ENCODE results near the gene NINL.
"Not testable (repeated sequence)": the region's sequence is repeated elsewhere in the genome, so short reads cannot be mapped to it uniquely, and the experiment has no call there.

Gene NINL

GRCh38 chr20:25553819-25554296, 31.5 kb downstream of the NINL start:
- DNase-seq: no peak
- CTCF ChIA-PET: no interaction called here
- Histone ChIP-seq H3K36me3 (ENCODE audit: control insufficient read depth in 4 of 4, insufficient read depth in 4 of 4, low read length in 3 of 4) (no peaks in the 10 kb centered on the region), H3K27me3 (replicated peaks in 2 of 5; ENCODE audit: control insufficient read depth in 4 of 5, insufficient read depth in 5 of 5, low read length in 4 of 5) (no peaks in the 10 kb centered on the region), H3K4me3 (ENCODE audit: control insufficient read depth in 1 of 7, extremely low read depth in 1 of 7, insufficient read depth in 4 of 7, low read depth in 2 of 7, low read length in 6 of 7) (no peak overlapping the region), H3K9me3 (ENCODE audit: control extremely low read depth in 1 of 5, control insufficient read depth in 4 of 5, insufficient read depth in 2 of 5, low read depth in 1 of 5, low read length in 4 of 5) (no peaks in the 10 kb centered on the region), H3K4me1 (ENCODE audit: control extremely low read depth in 1 of 4, control insufficient read depth in 4 of 4, insufficient read depth in 4 of 4, low read length in 3 of 4) (no peaks in the 10 kb centered on the region), H3K27ac (ENCODE audit: insufficient read depth in 1 of 2, low read depth in 1 of 2, low read length in 2 of 2, poor library complexity in 1 of 2, severe bottlenecking in 2 of 2) (no peak overlapping the region)
- POLR2A ChIA-PET: no interaction called here
- whole genome bisulfite sequencing (ENCODE audit: insufficient coverage): 88% methylated on average over 6 of the region's 6 CpGs

GRCh38 chr20:25552977-25553376, 32.4 kb downstream of the NINL start:
- DNase-seq: no peak
- CTCF ChIA-PET: no interaction called here
- 100% methylated on average over 3 of the region's 5 CpGs for WGBS (ENCODE audit: insufficient coverage)

GRCh38 chr20:25551413-25552215, 33.7 kb downstream of the NINL start:
- Histone ChIP-seq H3K36me3 (ENCODE audit: control insufficient read depth in 4 of 4, insufficient read depth in 4 of 4, low read length in 3 of 4) (no peaks in the 10 kb centered on the region), H3K4me1 (ENCODE audit: control extremely low read depth in 1 of 4, control insufficient read depth in 4 of 4, insufficient read depth in 4 of 4, low read length in 3 of 4) (no peaks in the 10 kb centered on the region), H3K27ac (ENCODE audit: insufficient read depth in 1 of 2, low read depth in 1 of 2, low read length in 2 of 2, poor library complexity in 1 of 2, severe bottlenecking in 2 of 2) (no peak overlapping the region), H3K4me3 (ENCODE audit: control insufficient read depth in 1 of 7, extremely low read depth in 1 of 7, insufficient read depth in 4 of 7, low read depth in 2 of 7, low read length in 6 of 7) (no peak overlapping the region), H3K9me3 (ENCODE audit: control extremely low read depth in 1 of 5, control insufficient read depth in 4 of 5, insufficient read depth in 2 of 5, low read depth in 1 of 5, low read length in 4 of 5) (no peaks in the 10 kb centered on the region), H3K27me3 (replicated peaks in 2 of 5; ENCODE audit: control insufficient read depth in 4 of 5, insufficient read depth in 5 of 5, low read length in 4 of 5) (no peaks in the 10 kb centered on the region)
- DNase-seq: no peak
- ChIA-PET POLR2A (no interaction called here), CTCF (no interaction called here)
- 58% methylated on average over 4 of the region's 6 CpGs for WGBS (ENCODE audit: insufficient coverage)

More at GRCh38 chr20:25552977-25553376, 32.4 kb downstream of the NINL start:
- Histone ChIP-seq H3K9me3 (ENCODE audit: control extremely low read depth in 1 of 5, control insufficient read depth in 4 of 5, insufficient read depth in 2 of 5, low read depth in 1 of 5, low read length in 4 of 5) (no peaks in the 10 kb centered on the region), H3K36me3 (ENCODE audit: control insufficient read depth in 4 of 4, insufficient read depth in 4 of 4, low read length in 3 of 4) (no peaks in the 10 kb centered on the region), H3K27me3 (replicated peaks in 2 of 5; ENCODE audit: control insufficient read depth in 4 of 5, insufficient read depth in 5 of 5, low read length in 4 of 5) (no peaks in the 10 kb centered on the region), H3K27ac (ENCODE audit: insufficient read depth in 1 of 2, low read depth in 1 of 2, low read length in 2 of 2, poor library complexity in 1 of 2, severe bottlenecking in 2 of 2) (no peak overlapping the region), H3K4me1 (ENCODE audit: control extremely low read depth in 1 of 4, control insufficient read depth in 4 of 4, insufficient read depth in 4 of 4, low read length in 3 of 4) (no peaks in the 10 kb centered on the region), H3K4me3 (ENCODE audit: control insufficient read depth in 1 of 7, extremely low read depth in 1 of 7, insufficient read depth in 4 of 7, low read depth in 2 of 7, low read length in 6 of 7) (no peak overlapping the region)
- POLR2A ChIA-PET: no interaction called here

GRCh38 chr20:25550645-25551337, 34.5 kb downstream of the NINL start:
- H3K27ac ChIP-seq (ENCODE audit: insufficient read depth in 1 of 2, low read depth in 1 of 2, low read length in 2 of 2, poor library complexity in 1 of 2, severe bottlenecking in 2 of 2); POLR2A ChIA-PET; H3K4me1 ChIP-seq (ENCODE audit: control extremely low read depth in 1 of 4, control insufficient read depth in 4 of 4, insufficient read depth in 4 of 4, low read length in 3 of 4); H3K4me3 ChIP-seq (ENCODE audit: control insufficient read depth in 1 of 7, extremely low read depth in 1 of 7, insufficient read depth in 4 of 7, low read depth in 2 of 7, low read length in 6 of 7); H3K36me3 ChIP-seq (ENCODE audit: control insufficient read depth in 4 of 4, insufficient read depth in 4 of 4, low read length in 3 of 4); CTCF ChIA-PET; DNase-seq; H3K9me3 ChIP-seq (ENCODE audit: control extremely low read depth in 1 of 5, control insufficient read depth in 4 of 5, insufficient read depth in 2 of 5, low read depth in 1 of 5, low read length in 4 of 5); H3K27me3 ChIP-seq (replicated peaks in 2 of 5; ENCODE audit: control insufficient read depth in 4 of 5, insufficient read depth in 5 of 5, low read length in 4 of 5): not testable (repeated sequence)
- WGBS (ENCODE audit: insufficient coverage): 94% methylated on average over 2 of the region's 7 CpGs

- H3K27ac ChIP-seq (ENCODE audit: insufficient read depth in 1 of 2, low read depth in 1 of 2, low read length in 2 of 2, poor library complexity in 1 of 2, severe bottlenecking in 2 of 2): no peak overlapping the region
- no peaks in the 10 kb centered on the region for H3K4me1 ChIP-seq (ENCODE audit: control extremely low read depth in 1 of 4, control insufficient read depth in 4 of 4, insufficient read depth in 4 of 4, low read length in 3 of 4)
- 99% methylated on average over 10 of the region's 10 CpGs for WGBS (ENCODE audit: insufficient coverage)
- H3K27me3 ChIP-seq (replicated peaks in 2 of 5; ENCODE audit: control insufficient read depth in 4 of 5, insufficient read depth in 5 of 5, low read length in 4 of 5): no peaks in the 10 kb centered on the region
- H3K36me3 ChIP-seq (ENCODE audit: control insufficient read depth in 4 of 4, insufficient read depth in 4 of 4, low read length in 3 of 4): no peaks in the 10 kb centered on the region
- H3K9me3 ChIP-seq (ENCODE audit: control extremely low read depth in 1 of 5, control insufficient read depth in 4 of 5, insufficient read depth in 2 of 5, low read depth in 1 of 5, low read length in 4 of 5): no peaks in the 10 kb centered on the region
- H3K4me3 ChIP-seq (ENCODE audit: control insufficient read depth in 1 of 7, extremely low read depth in 1 of 7, insufficient read depth in 4 of 7, low read depth in 2 of 7, low read length in 6 of 7): no peak overlapping the region
- POLR2A ChIA-PET: no interaction called here
- CTCF ChIA-PET: no interaction called here
- no peak for DNase-seq
Measured at GRCh38 chr20:25549843-25550477, 35.4 kb downstream of the NINL start.

GRCh38 chr20:25549172-25549773, 36.1 kb downstream of the NINL start:
- Histone ChIP-seq H3K36me3 (ENCODE audit: control insufficient read depth in 4 of 4, insufficient read depth in 4 of 4, low read length in 3 of 4) (no peaks in the 10 kb centered on the region), H3K27ac (ENCODE audit: insufficient read depth in 1 of 2, low read depth in 1 of 2, low read length in 2 of 2, poor library complexity in 1 of 2, severe bottlenecking in 2 of 2) (no peak overlapping the region), H3K4me1 (ENCODE audit: control extremely low read depth in 1 of 4, control insufficient read depth in 4 of 4, insufficient read depth in 4 of 4, low read length in 3 of 4) (no peaks in the 10 kb centered on the region), H3K4me3 (ENCODE audit: control insufficient read depth in 1 of 7, extremely low read depth in 1 of 7, insufficient read depth in 4 of 7, low read depth in 2 of 7, low read length in 6 of 7) (no peak overlapping the region), H3K27me3 (replicated peaks in 2 of 5; ENCODE audit: control insufficient read depth in 4 of 5, insufficient read depth in 5 of 5, low read length in 4 of 5) (no peaks in the 10 kb centered on the region), H3K9me3 (ENCODE audit: control extremely low read depth in 1 of 5, control insufficient read depth in 4 of 5, insufficient read depth in 2 of 5, low read depth in 1 of 5, low read length in 4 of 5) (no peaks in the 10 kb centered on the region)
- no peak for DNase-seq
- ChIA-PET CTCF (no interaction called here), POLR2A (no interaction called here)
- 95% methylated on average over 9 of the region's 15 CpGs for WGBS (ENCODE audit: insufficient coverage)
